ENCODE measurements around the gene POFUT1.
"Not testable (repeated sequence)": the region's sequence is repeated elsewhere in the genome, so short reads cannot be mapped to it uniquely, and the experiment has no call there.

The POFUT1 gene

DNA sequence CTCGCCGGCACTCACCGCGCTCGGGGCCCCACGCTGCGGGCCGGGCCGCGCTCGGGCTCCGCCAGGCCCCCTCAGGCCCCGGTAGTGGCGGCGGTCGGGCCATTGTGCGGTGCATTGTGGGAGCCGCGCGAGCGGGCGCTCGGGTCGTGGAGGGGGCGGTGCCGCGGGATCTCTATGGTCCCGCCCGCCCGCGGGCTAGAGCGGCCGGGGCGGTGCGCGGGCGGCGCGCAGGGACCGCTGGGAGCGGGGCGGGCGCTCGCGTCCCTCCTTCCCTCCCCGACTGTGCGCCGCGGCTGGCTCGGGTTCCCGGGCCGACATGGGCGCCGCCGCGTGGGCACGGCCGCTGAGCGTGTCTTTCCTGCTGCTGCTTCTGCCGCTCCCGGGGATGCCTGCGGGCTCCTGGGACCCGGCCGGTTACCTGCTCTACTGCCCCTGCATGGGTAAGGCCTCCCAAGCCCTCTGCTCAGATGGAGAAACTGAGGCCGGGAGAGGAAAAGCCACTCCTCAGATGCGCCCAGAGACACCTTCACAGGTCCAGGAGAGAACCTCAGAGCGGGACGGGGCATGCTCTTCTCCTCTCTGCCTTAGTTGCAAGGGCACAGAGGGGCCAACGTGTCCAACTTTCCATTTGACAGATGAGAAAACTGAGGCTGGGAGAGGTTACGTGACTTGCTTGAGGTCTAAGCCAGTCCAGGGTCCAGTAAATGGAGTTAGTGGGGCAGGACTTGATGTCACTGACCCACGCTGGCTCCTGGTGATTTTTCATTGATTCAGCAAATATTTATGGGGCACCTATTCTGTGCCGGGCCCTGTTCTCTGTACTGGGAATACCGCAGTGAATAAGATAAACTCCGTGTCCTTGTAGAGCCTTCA lies at the start of gene POFUT1, which contains the start of gene PLAGL2:
TSS of gene POFUT1 (plus strand) at position 255 of the 873 bp plus-strand sequence. CDS start at position 317, 62 bp downstream.
TSS of gene PLAGL2 (minus strand) at position 118 of the 873 bp plus-strand sequence. CDS start 5,565 bp downstream, outside the sequence.
- DNase-seq = peak; percentile 88 to 91

DNA sequence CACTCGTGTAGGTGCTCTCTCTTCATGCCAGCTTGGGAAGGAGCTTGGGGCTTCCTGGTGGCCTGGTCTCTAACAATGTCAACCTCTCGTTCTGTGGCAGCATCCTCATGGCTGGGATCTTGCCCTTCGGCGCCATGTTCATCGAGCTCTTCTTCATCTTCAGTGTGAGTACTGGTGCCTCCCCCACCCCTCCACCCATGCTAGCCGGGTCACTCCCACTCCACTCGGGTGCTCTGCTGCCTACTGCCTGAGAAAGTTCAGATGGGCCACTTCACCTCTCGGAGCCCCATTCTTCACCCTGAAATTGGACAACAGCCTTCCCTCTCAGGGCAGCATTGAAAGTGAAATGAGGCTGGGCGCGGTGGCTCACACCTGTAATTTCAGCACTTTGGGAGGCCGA lies 49.3 kb upstream of the POFUT1 start:
- no peak for DNase-seq

DNA sequence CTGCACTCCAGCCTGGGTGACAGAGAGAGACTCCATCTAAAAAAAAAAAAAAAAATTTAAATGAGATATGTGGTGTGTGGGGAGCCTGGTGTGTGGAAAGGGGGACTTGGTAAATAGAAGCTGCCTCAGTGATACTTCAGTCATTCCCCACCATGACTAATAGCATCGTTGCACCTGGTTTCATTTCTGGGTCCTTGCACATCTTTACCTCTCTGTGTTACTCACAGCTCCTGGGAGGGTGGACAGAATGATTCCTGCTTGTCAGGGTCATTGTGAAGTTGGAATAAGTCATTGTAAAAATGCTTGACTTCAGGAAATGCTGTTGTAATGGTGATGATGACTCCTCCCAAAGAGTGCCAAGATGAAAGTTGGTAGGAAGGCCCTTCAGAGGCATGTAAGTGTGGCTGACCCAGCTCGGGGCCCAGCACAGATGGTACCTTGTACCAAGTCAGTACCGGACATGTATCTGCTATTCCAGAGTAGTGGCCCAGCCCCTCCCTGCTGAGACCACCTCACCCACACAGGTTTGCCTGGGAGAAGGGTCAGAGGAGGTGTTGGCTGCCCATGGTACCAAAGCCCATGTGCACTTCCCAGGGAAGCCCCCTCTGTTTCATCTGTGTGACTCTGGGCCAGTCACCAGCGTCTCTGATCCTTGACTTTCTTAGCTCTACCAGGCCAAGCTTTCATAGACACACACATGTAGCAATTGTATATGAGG lies 48.6 kb upstream of the POFUT1 start:
- no peak for DNase-seq

DNA sequence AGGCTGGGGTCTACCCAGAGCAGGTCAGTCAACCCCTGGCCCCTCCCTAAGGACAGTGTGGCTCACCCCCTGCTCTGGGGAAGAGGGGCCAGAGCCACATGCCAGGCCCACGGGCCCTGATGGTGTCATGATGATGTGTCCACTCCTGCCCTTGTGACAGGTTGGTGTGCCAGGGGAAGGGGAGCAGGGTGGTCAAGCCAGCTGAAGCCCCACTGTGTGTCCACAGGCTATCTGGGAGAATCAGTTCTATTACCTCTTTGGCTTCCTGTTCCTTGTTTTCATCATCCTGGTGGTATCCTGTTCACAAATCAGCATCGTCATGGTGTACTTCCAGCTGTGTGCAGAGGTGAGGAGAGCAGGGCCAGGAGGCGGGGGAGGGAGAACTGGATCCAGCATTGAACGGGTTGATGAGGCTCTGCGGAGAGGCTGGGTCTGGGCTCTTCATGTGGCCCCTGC lies 47.9 kb upstream of the POFUT1 start:
- no peak for DNase-seq

DNA sequence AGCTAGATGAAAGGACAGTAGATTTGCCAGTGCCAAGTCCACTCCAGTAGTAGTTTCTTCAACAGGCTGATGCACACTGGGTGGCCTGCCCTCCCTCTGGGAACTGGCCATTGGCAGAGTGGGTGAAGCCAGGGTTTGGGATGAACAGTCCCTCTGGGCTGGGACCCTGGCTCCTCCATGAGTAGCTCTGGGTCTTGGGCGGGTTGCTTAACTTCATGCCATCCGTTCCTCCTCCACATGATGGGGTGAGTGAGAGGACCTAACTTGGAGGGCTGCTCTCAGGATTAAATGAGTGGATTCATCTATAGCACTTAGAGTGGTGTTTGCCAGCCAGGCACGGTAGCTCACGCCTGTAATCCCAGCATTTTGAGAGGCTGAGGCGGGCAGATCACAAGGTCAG lies 47.3 kb upstream of the POFUT1 start:
- DNase-seq = no peak

DNA sequence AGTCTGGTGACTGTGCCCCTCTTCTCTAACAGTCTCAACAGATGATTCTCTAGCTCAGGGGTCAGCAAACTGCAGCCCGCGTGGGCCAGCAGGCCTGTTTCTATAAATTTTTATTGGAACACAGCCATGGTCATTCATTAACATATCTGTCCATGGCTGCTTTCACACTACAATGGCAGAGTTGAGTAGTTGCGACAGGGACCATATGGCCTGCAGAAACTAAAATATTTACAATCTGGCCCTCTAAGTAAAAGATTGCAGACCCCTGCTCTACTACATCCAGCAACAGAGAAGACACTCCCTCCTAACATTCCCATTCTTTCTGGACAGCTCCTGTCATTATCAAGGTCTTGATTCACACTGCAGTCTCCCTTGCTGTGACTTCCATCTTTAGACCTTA lies 45.3 kb upstream of the POFUT1 start:
- DNase-seq = no peak

DNA sequence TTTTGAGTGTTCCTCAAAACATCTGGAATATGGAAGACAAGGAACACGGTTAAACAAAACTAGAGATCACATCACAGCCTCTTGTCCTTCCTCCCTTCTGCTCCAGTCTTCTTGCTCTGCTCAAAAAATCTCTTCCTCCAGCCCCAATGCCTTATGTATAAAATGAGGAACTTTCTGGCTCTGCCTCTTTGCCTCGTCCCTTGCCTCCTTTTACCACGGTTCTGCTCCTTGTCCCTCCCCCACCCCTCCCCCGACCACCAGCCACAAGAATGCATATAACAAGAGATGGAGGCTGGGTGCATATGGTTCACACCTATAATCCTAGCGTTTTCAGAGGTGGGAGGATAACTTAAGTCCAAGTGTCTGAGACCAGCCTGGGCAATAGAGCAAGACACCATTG lies 43.7 kb upstream of the POFUT1 start:
- DNase-seq = no peak

DNA sequence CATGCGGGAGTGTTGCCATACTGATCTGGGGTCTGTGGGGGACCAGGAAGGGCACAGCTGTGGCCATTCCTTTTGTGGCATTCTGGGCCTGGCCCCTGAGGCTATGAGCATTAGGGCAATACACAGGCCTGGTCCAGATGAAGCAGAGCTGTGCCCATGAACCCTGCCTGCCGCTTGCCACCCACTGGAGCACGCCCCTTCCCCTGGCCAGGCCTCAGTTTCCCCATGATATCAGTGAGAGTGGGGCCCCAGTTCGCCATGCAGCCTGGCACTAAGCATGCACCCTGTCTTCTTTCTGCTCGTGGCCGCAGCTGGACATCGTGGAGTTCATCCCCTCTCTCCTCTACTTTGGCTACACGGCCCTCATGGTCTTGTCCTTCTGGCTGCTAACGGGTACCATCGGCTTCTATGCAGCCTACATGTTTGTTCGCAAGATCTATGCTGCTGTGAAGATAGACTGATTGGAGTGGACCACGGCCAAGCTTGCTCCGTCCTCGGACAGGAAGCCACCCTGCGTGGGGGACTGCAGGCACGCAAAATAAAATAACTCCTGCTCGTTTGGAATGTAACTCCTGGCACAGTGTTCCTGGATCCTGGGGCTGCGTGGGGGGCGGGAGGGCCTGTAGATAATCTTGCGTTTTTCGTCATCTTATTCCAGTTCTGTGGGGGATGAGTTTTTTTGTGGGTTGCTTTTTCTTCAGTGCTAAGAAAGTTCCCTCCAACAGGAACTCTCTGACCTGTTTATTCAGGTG lies 42.5 kb upstream of the POFUT1 start:
- no peak for DNase-seq

DNA sequence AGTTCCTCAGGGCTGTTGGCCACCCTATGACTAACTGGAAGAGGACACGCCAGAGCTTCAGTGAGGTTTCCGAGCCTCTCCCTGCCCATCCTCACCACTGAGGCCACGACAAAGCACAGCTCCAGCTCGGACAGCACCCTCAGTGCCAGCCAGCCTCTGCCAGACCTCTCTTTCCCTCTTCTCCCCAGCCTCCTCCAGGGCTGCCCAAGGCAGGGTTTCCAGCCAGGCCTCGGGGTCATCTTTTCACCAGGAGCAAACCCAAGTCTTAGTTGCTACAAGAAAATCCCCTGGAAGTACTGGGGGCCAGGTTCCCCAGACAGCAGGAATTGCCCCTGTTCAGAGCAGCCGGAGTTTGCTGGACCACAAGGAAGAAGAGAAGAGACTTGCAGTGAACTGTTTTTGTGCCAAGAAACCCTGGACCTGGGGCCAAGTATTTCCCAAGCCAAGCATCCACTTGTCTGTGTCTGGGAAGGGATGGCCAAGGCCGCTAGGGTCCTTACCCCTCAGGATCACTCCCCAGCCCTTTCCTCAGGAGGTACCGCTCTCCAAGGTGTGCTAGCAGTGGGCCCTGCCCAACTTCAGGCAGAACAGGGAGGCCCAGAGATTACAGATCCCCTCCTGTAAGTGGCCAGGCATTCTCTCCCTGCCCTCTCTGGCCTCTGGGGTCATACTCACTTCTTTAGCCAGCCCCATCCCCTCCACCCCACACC lies 41.7 kb upstream of the POFUT1 start:
- DNase-seq = no peak

DNA sequence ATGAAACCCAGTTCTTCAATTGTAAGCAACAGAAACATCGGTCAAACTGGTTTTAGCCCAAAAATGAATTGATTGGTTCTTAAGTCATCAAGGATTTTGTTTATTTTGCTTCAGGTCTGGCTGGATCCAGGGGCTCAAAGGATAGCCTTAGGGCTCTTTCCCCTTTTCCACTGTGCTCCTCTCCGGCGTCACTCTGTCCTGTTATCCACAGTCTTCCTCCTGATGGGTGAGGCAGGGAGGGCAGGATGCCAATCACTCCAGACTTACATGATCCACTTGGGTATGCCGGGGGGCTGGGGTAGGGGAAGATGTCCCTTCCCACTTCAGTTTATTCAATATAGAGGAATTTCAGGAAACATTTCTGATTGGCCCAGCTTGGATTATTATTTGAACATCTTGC lies 40.1 kb upstream of the POFUT1 start:
- DNase-seq = no peak

DNA sequence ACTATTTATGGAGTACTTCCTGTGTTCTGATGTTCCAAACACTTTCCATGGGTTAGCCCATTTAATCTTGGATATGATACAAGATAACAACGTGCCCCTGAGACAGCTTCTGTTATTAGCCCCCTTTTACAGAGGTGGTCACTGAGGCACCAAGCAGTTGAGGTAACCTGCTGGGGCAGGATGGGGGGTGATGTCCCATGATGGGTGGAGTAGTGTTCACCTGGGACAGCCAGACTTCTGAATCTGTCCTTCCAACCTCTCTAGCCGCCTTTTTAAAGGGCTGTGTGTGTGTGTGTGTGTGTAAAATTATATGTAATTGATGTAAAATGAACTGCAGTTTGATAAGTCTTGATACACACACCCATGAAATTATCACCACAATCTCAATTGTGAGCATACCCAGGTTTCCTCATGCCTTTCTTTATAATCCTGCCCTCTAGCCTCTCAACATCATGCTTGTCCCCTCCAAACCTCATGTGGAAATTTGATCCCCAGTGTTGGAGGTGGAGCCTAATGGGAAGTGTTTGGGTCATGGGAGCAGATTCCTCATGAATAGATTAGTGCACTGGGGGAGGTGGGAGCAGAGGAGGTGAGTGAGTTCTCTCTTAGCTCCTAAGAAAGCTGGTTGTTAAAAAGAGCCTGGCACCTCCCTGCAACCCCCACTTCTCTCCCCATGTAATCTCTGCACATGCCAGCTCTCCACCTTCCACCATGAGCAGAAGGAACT lies 39.3 kb upstream of the POFUT1 start:
- DNase-seq = no peak

DNA sequence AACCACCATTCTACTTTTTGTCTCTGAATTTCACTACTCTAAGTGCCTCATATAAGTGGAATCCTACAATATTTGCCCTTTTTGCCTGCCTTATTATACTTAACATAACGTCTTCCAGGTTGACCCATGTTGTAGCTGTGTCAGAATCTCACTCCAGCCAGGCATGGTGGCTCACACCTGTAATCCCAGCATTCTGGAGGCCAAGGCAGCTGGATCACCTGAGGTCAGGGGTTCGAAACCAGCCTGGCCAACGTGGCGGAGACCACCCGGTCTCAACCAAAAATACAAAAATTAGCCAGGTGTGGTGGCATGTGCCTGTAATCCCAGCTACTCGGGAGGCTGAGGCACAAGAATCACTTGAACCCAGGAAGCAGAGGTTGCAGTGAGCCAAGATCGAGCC lies 30.0 kb upstream of the POFUT1 start:
- DNase-seq = not testable (repeated sequence)

DNA sequence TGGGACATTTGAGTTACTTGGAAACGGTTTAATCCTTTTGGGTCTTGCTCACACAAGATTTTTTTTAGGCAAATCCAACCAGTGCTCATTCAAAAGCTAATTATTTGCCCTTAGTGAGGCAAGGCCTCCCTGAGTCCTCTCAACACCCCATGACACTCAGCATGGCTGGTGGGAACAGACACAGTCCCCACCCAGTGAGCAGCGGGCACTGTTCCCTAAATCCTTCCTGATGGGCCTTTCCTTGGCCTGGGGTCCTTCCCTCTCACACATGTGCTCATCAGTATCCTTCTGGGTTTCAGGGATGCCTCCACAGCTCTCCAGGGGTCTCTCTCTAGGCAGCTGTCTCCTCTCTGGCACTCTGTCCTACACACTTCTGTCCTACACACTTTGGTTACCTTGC lies 28.2 kb upstream of the POFUT1 start:
- DNase-seq = no peak

DNA sequence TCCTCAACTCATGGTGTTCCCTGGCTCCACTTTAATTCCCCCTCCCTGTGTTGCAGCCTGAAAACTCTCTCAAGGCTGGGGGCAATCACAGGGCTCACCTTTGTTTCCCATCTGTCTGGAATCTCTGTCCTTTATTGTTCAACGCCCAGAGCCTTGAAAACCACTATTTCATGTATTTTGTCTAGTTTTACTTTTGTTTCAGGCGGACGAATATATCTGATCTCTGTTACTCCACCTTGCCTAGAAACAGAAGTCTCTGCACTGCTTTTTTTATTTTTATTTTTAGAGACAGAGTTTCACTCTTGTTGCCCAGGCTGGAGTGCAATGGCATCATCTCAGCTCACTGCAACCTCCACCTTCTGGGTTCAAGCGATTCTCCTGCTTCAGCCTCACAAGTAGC lies 27.7 kb upstream of the POFUT1 start:
- no peak for DNase-seq

DNA sequence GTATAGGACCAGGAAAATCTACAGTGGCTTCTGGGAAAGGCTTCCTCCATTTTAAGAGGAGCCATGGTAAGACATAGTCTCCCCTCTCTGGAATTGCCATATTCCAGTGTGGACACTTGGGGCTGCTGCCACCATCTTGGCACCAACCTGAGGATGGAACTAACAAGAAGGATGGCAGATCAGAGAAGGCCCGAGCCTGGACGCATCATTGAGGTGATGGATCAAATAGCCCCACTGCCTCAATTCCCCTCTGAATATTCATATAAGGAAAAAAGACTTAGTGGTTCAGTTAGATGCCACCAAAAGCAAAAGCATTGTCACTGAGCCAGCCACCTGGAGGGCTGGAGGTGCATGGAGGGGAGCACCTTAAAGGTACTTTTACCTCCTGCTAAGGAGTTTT lies 26.1 kb upstream of the POFUT1 start:
- DNase-seq = no peak

DNA sequence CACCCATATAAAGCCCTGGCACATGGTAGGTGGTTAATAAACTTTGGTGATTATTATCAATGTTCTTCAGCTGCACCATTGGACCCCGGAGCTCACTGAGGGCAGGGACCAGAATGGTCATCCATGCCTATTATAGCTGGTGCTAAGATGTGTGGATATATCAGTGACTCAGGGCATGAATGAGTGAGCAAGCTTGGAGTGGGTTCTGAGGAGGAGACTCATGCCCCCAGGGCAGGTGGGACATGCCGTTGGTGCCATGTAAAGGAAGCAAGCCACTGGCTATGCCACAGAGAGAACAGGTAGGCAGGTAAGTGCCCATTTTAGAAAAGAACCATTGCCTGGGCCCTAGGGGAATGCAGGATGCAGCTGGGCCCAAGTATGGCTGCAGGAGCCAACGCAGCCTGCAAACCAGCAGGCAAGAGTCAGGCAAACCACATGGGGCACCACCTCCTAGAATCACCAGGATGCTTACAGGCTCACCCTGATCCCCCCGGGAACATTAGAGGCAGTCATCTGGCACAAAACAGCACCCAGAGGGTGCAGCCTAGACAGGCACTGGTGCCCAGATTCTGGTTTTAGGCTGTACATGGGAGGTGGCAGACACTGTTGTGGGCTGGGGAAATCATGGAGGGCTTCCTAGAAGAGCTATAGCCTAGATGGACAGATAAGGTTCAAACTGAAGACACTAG lies 23.6 kb upstream of the POFUT1 start:
- no peak for DNase-seq

DNA sequence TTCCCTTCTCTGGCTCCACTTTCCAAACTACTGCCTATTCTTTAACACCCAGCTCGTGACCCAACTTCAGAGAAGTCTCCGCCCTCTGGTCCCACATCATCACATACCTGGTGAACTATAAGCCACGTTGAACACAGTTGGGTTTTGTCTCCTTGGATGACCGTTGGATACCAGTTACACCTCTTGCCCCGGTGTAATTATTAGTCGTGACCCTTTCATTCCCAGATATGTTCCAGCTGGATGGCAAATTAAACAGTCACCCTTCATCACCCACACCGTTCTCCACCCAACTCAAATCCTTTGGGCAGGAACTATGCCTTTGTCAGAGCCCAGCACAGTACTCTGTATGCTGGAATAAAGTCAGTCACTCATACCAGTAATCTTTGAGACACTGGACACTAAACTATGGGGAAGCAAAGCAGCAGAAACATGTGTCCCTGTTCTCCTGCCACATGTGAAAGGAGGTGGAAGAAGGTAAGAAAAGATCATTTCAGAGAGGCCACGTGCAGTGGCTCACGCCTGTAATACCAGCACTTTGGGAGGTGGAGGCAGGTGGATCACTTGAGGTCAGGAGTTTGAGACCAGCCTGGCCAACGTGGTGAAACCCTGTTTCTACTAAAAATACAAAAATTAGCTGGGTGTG lies 22.6 kb upstream of the POFUT1 start:
- no peak for DNase-seq

DNA sequence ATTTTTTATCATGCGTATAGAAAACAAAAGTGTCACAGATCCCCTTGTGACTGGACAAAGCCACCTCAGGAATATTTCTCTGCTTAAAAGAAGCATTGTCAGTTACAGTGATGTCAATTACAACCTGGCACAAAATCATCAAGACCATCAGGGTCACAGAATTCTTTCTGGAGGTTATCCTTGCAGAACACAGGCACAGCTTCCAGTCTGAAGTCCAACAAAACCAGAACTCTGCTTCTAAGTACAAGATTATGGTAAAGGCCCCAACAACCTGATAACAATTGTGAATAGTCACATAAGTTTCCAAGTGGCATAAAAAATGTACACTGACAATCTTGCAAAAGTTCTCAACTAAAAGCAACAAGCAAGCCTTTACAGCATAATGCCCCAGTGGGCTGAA lies 21.2 kb upstream of the POFUT1 start:
- no peak for DNase-seq

DNA sequence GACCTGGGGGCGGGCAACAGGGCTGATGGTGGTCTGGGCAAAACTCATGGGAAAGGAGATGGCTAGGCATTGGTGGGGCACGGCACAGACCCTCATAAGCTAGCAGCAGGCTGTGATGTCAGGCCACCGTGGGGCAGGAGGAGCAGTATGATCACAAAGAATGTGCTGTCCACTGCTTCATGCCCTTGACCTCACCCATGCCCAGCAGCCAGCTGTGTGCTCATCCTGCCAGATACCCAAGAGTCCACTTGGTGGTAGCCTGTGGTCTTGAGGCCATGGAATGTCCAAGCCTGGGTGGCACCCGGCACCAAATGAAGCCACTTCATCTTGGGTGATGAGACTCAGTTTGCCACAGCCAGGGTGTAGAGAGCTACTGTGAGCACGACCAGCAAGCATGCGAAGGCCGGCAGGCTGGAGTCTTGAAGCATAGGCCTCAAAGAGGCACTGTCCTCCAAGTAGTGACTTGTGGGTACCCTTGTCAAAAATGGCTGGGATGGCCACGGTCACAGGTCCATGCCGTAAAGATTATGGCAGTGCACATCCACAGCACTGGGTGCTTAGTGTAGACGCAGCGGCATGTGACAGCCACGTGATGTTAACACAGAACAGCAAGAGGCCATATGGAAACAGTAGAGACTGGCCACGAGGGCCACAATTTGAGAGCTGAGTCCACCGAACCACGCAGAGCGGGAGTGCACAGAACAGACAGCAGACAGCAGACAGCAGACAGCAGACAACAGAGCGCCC lies 19.1 kb upstream of the POFUT1 start:
- no peak for DNase-seq

DNA sequence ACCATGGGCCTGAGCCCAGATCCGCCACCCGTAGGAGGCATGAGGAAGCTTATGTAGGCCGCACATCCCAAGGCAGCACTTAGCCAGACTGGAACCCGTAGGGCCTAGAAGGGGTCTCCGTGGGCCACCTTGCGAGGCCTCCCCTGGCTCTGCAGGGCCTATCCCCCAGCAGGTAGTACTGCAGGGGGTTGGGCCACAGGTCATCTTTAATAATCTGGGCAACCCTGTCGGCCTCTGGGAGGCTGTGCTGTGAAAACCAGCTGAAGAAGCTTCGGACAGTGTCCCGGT lies 18.6 kb upstream of the POFUT1 start:
- DNase-seq = no peak
